ENCODE measurements around the gene NDRG3. TPM values are rescaled to one million over a fixed set of nuclear protein-coding genes. Genes with fewer than 3 reads are reported as not detected.
"Not testable (repeated sequence)": the region's sequence is repeated elsewhere in the genome, so short reads cannot be mapped to it uniquely, and the experiment has no call there.

Gene NDRG3
- total RNA-seq, 2 experiments from 2014 or later, result 32.8 to 33.7 TPM

GRCh38 chr20:36647196-36648121, 98.4 kb downstream of the NDRG3 start:
- Mint-ChIP-seq H3K9me3 (no peaks in the 10 kb centered on the region), H3K27ac (peak overlapping the region; percentile 61), H3K4me1 (peaks cover 36% of the 10 kb centered on the region), H3K27me3 (no peaks in the 10 kb centered on the region), H3K36me3 (ENCODE audit: low read depth) (peaks cover 31% of the 10 kb centered on the region), H3K4me3 (peak overlapping the region; percentile 21)
- DNase-seq, result no peak
- CTCF ChIA-PET, result interaction anchor here (0.5 to 1.9 kb wide), 4 partner anchors 42 to 161 kb away, joined by 3 to 8 read pairs (median 4); partner anchors contain the start of gene RAB5IF
- POLR2A ChIA-PET, result interaction anchor here (1.2 to 5.8 kb wide), 3 partner anchors 9 to 42 kb away, joined by 6 to 75 read pairs (median 57); partner anchors contain the start of gene RAB5IF

- peak overlapping the region; percentile 96 for H3K4me3 Mint-ChIP-seq
- ChIA-PET CTCF (interaction anchor here (0.7 to 1.9 kb wide), 14 partner anchors 9 to 181 kb away, joined by 3 to 12 read pairs (median 5); partner anchors contain the start of genes DSN1 and NDRG3), POLR2A (interaction anchor here (1.1 to 5.8 kb wide), 10 partner anchors 9 to 449 kb away, joined by 3 to 75 read pairs (median 10); partner anchors contain the start of genes NDRG3, RAB5IF, RBL1 and TGIF2)
- peaks cover 42% of the 10 kb centered on the region for H3K4me1 Mint-ChIP-seq
- DNase-seq, result no peak
- H3K9me3 Mint-ChIP-seq, result no peaks in the 10 kb centered on the region
- no peaks in the 10 kb centered on the region for H3K27me3 Mint-ChIP-seq
- H3K27ac Mint-ChIP-seq, result peak overlapping the region; percentile 97
- H3K36me3 Mint-ChIP-seq (ENCODE audit: low read depth), result peaks cover 36% of the 10 kb centered on the region
These were observed 99.2 kb downstream of the NDRG3 start for GRCh38 chr20:36646678-36647077.

DNA sequence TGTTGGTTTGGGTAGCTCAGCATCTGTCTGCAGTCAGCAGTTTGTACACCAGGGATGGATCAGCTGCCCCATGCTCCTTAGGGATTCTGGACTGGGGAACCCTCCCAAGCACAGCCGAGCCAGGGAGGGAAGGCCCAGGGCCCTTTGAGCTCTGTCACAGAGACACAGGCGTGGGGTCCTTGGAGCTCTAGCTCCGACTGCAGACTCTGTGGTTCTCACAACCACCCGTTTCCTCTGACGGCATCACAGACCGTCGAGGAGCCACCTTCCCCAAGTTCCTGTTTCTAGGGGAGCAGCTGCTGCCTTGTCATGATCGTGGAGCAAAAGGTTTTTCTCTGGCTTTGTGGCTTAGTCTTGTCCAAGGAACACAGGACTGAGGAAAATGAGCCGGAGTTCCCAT, 99.9 kb downstream of the NDRG3 start, which contains the start of gene SLA2:
Gene SLA2, minus strand, starts transcription at position 199 of the 400 bp plus-strand sequence. CDS start 4,861 bp downstream, outside the sequence.
- Mint-ChIP-seq H3K4me1 (peaks cover 49% of the 10 kb centered on the region), H3K27me3 (no peaks in the 10 kb centered on the region)

DNA sequence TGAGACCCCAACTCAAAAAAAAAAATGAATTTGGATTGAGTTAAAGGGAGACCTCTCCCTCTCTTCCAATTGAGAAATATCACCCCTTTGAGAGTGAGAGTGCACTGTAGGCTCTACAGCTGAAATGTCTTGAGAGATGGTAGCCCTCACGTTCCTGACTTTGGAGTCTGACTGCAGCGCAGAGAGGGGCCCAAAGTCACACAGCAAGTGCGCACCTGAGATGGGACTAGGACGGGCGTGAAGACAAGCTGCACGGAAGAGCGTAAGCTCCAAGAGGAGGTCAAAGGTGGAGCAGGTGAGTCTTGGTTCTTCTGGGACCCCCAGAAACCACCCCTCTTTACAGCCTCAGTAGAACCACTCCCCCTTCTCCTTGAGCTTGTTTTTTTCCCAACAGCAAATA, 100.5 kb downstream of the NDRG3 start:
- no peaks in the 10 kb centered on the region for H3K9me3 Mint-ChIP-seq
- CTCF ChIA-PET, result interaction anchor here (0.7 to 1.9 kb wide), 17 partner anchors 9 to 242 kb away, joined by 3 to 12 read pairs (median 5); partner anchors contain the start of genes DSN1, NDRG3 and RAB5IF
- no peak for DNase-seq
- H3K36me3 Mint-ChIP-seq (ENCODE audit: low read depth), result peaks cover 48% of the 10 kb centered on the region
- POLR2A ChIA-PET, result interaction anchor here (0.8 to 5.8 kb wide), 25 partner anchors 11 to 534 kb away, joined by 3 to 75 read pairs (median 4); partner anchors contain the start of genes DSN1, MROH8, NDRG3 and RAB5IF
- peak overlapping the region; percentile 96 for H3K4me3 Mint-ChIP-seq
- H3K27ac Mint-ChIP-seq, result peak overlapping the region; percentile 97
- no peaks in the 10 kb centered on the region for H3K27me3 Mint-ChIP-seq
- peaks cover 49% of the 10 kb centered on the region for H3K4me1 Mint-ChIP-seq

More for the DNA sequence above, 99.9 kb downstream of the NDRG3 start, which contains the start of gene SLA2:
- DNase-seq, result peak; percentile 82
- no peaks in the 10 kb centered on the region for H3K9me3 Mint-ChIP-seq
- peak within 1 kb of the TSS; percentile 96 for H3K4me3 Mint-ChIP-seq
- CTCF ChIA-PET, result interaction anchor here (0.6 to 1.9 kb wide), 19 partner anchors 9 to 241 kb away, joined by 3 to 12 read pairs (median 5); partner anchors contain the start of genes DSN1, NDRG3 and RAB5IF
- H3K27ac Mint-ChIP-seq, result peak within 1 kb of the TSS; percentile 97
- POLR2A ChIA-PET, result interaction anchor here (0.8 to 5.8 kb wide), 24 partner anchors 10 to 533 kb away, joined by 3 to 75 read pairs (median 4); partner anchors contain the start of genes DSN1, MROH8, NDRG3 and RAB5IF
- peaks cover 43% of the 10 kb centered on the region for H3K36me3 Mint-ChIP-seq (ENCODE audit: low read depth)

DNA sequence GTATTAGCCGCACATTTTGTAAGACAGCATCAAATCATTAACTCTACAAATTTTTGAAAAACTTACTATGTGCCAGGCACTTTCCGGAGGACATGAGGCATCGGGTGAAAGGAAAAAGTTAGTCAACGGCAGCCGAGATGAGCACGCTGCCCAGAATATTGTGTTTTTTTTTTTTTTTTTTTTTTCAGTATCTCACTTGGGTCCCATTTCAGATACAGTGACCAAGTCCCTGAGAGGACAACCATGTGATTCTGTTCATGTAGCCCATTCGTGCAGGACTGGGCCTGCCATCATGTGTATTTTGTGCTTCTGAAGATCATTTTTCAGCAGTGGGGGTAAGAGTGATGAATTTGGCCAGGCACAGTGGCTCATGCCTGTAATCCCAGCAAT, 101.2 kb downstream of the NDRG3 start:
- ChIA-PET CTCF (interaction anchor here (0.9 to 1.9 kb wide), 6 partner anchors 11 to 191 kb away, joined by 3 to 7 read pairs (median 5); partner anchors contain the start of gene DSN1), POLR2A (interaction anchor here (0.6 to 5.8 kb wide), 16 partner anchors 11 to 212 kb away, joined by 3 to 75 read pairs (median 8); partner anchors contain the start of genes DSN1 and RAB5IF)
- Mint-ChIP-seq H3K27ac (peak overlapping the region; percentile 97), H3K4me3 (peak overlapping the region; percentile 96), H3K27me3 (no peaks in the 10 kb centered on the region), H3K36me3 (ENCODE audit: low read depth) (peaks cover 54% of the 10 kb centered on the region), H3K4me1 (peaks cover 49% of the 10 kb centered on the region), H3K9me3 (no peaks in the 10 kb centered on the region)
- DNase-seq, result peak; percentile 49

GRCh38 chr20:36644032-36644705, 101.7 kb downstream of the NDRG3 start:
- Mint-ChIP-seq H3K27ac (peak overlapping the region; percentile 97), H3K4me1 (peaks cover 49% of the 10 kb centered on the region), H3K27me3 (no peaks in the 10 kb centered on the region), H3K36me3 (ENCODE audit: low read depth) (peaks cover 57% of the 10 kb centered on the region), H3K4me3 (peak overlapping the region; percentile 96), H3K9me3 (no peaks in the 10 kb centered on the region)
- ChIA-PET CTCF (interaction anchor here (0.5 to 1.5 kb wide), 6 partner anchors 11 to 506 kb away, joined by 3 to 7 read pairs (median 4); partner anchors contain the start of gene DSN1), POLR2A (interaction anchor here (0.6 to 5.8 kb wide), 18 partner anchors 12 to 213 kb away, joined by 3 to 75 read pairs (median 6); partner anchors contain the start of genes DSN1, RAB5IF and TGIF2)
- DNase-seq, result peak; percentile 69

DNA sequence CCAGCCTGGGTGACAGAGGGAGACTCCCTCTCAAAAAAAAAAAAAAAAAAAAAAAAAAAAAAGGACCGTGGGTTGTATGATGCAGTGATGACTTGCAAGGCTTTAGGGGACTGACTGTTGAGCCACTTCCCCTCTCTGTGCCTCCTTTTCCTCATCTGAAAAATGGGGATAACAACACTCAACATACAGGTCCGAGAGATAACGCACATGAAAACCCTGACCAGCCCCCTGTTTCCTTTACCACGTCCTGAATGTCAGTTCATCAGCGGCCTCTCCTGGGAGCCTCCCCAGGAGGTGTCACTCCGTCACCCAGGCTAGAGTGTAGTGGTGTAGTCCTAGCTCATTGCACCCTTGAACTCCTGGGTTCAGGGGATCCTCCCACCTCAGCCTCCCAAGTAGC, 103.8 kb downstream of the NDRG3 start:
- Mint-ChIP-seq H3K27me3 (no peaks in the 10 kb centered on the region), H3K4me3 (peak overlapping the region; percentile 47), H3K4me1 (peaks cover 49% of the 10 kb centered on the region), H3K9me3 (no peaks in the 10 kb centered on the region), H3K36me3 (ENCODE audit: low read depth) (peaks cover 72% of the 10 kb centered on the region), H3K27ac (peak overlapping the region; percentile 97)
- POLR2A ChIA-PET, result interaction anchor here (4.2 to 5.0 kb wide), 3 partner anchors 29 to 92 kb away, joined by 22 to 67 read pairs (median 32); partner anchors contain the start of gene RAB5IF
- no peak for DNase-seq
- CTCF ChIA-PET, result interaction anchor here (0.6 to 1.4 kb wide), 4 partner anchors 29 to 439 kb away, joined by 3 to 4 read pairs (median 3); partner anchors contain the start of gene RAB5IF

- Mint-ChIP-seq H3K9me3 (no peaks in the 10 kb centered on the region), H3K4me1 (peaks cover 45% of the 10 kb centered on the region), H3K4me3 (no peak overlapping the region), H3K27me3 (no peaks in the 10 kb centered on the region), H3K27ac (peak overlapping the region; percentile 75), H3K36me3 (ENCODE audit: low read depth) (peaks cover 75% of the 10 kb centered on the region)
- CTCF ChIA-PET, result interaction anchor here (0.6 kb wide), 1 partner anchor 438 kb away, joined by 3 read pairs; no protein-coding TSS in a partner anchor
- POLR2A ChIA-PET, result interaction anchor here (5.0 kb wide), 1 partner anchor 29 kb away, joined by 32 read pairs; no protein-coding TSS in a partner anchor
- DNase-seq, result no peak
These were observed 104.4 kb downstream of the NDRG3 start for GRCh38 chr20:36641506-36641843.

DNA sequence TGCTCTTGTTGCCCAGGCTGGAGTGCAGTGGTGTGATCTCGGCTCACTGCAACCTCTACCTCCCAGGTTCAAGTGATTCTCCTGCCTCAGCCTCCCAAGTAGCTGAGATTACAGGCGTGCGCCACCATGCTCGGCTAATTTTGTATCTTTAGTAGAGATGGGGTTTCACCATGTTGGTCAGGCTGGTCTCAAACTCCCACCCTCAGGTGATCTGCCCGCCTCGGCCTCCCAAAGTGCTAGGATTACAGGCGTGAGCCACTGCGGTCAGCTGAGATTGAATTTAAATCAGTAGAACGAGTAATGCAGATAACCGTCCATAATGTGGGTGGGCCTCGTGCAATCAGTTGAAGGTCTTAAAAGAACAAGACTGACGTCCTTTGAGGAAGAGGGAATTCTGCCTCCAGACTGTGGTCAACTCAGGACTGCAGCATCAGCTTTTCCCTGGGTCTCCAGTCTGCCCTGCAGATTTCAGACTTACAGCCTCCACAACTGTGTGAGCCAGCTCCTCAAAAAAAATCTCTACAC, 107.0 kb downstream of the NDRG3 start:
- CTCF ChIA-PET, result interaction anchor here (0.6 kb wide), 1 partner anchor 9 kb away, joined by 3 read pairs; no protein-coding TSS in a partner anchor
- not testable (repeated sequence) for DNase-seq, H3K27ac Mint-ChIP-seq, H3K27me3 Mint-ChIP-seq, H3K4me3 Mint-ChIP-seq, H3K9me3 Mint-ChIP-seq
- peaks cover 70% of the 10 kb centered on the region for H3K36me3 Mint-ChIP-seq (ENCODE audit: low read depth)
- peaks cover 32% of the 10 kb centered on the region for H3K4me1 Mint-ChIP-seq
- POLR2A ChIA-PET, result interaction anchor here (0.8 kb wide), 1 partner anchor 12 kb away, joined by 3 read pairs; no protein-coding TSS in a partner anchor

DNA sequence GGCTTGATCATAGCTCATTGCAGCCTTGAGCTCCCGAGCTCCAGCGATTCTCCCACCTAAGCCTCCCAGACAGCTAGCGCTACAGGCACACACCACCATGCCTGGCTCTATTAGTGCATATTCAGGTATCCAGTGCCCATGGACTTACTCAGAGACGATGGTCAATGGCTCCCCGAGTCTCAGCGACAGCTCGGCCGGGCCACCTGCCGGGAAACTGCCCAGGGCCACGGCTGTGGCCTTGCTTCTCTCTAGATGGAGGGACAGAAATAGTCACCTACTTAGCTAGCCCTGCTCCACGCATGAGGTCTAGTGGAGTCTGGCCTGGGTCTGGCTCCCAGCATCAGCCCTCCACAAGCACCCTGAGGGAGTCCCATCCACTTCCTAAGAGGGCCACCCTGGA, 111.5 kb downstream of the NDRG3 start:
- peaks cover 69% of the 10 kb centered on the region for H3K36me3 Mint-ChIP-seq (ENCODE audit: low read depth)
- H3K9me3 Mint-ChIP-seq, result no peaks in the 10 kb centered on the region
- H3K27me3 Mint-ChIP-seq, result no peaks in the 10 kb centered on the region
- DNase-seq, result no peak
- CTCF ChIA-PET, result no interaction called here
- POLR2A ChIA-PET, result interaction anchor here (1.3 to 7.3 kb wide), 2 partner anchors 12 to 28 kb away, joined by 6 to 75 read pairs; partner anchors contain the start of gene SLA2
- H3K4me3 Mint-ChIP-seq, result no peak overlapping the region
- H3K27ac Mint-ChIP-seq, result peak overlapping the region; percentile 2
- H3K4me1 Mint-ChIP-seq, result peaks cover 33% of the 10 kb centered on the region

DNA sequence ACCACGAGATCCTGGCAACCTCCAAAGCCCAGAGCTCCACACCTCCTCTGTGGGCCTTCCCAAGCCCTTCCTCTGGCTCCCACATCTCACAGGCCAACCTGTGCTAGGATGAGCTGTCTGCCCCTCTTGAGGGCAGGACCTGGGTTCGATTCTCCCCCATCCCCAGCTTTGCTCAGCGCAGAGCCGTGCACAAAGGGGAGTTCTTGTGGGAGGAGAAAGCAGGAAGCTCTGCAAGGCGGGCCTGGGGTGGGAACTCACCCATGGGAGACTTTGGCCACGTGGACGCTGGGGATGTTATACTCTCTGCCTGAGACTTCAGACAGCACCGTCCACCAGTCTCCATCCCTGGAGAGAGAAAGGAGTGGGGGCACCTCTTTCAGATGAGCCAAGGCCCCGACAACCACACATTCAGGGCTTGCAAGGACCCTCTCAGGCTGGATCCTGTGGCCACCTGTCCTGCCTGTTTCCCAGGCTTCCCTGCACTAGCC, 112.6 kb downstream of the NDRG3 start:
- H3K36me3 Mint-ChIP-seq (ENCODE audit: low read depth), result peaks cover 63% of the 10 kb centered on the region
- no peak overlapping the region for H3K4me3 Mint-ChIP-seq
- POLR2A ChIA-PET, result interaction anchor here (7.3 kb wide), 1 partner anchor 13 kb away, joined by 75 read pairs; the partner anchor contains the start of gene SLA2
- peaks cover 35% of the 10 kb centered on the region for H3K4me1 Mint-ChIP-seq
- CTCF ChIA-PET, result interaction anchor here (0.8 kb wide), 1 partner anchor 11 kb away, joined by 4 read pairs; no protein-coding TSS in a partner anchor
- DNase-seq, result no peak
- no peaks in the 10 kb centered on the region for H3K27me3 Mint-ChIP-seq
- H3K9me3 Mint-ChIP-seq, result no peaks in the 10 kb centered on the region
- no peak overlapping the region for H3K27ac Mint-ChIP-seq
